ENCODE results near the gene ITGA3. TPM values are rescaled to one million over a fixed set of nuclear protein-coding genes. Genes with fewer than 3 reads are reported as not detected.

Gene ITGA3
- total RNA-seq, 2 experiments from 2014 or later, result 2.3 to 2.4 TPM

DNA sequence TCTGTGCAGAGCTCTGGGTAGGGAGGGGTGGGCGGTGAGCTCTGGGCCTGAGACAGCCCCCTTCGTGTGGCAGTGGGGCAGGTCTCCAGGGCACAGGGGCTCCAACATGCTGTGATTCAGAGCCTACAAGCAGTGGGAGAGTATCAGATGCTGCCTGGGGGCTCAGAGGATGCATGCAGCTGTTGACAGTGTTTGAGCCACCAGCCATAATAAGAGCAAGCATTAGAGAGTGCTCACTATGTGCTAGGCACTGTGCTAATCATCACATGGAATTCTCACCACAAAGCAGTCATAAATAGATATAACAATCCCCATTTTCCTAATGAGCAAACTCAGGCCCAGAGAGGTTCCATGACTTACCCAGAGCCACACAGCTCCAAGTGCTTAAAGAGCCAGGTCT is 47.3 kb downstream of the ITGA3 start:
- TF ChIP-seq, protein P1, sequence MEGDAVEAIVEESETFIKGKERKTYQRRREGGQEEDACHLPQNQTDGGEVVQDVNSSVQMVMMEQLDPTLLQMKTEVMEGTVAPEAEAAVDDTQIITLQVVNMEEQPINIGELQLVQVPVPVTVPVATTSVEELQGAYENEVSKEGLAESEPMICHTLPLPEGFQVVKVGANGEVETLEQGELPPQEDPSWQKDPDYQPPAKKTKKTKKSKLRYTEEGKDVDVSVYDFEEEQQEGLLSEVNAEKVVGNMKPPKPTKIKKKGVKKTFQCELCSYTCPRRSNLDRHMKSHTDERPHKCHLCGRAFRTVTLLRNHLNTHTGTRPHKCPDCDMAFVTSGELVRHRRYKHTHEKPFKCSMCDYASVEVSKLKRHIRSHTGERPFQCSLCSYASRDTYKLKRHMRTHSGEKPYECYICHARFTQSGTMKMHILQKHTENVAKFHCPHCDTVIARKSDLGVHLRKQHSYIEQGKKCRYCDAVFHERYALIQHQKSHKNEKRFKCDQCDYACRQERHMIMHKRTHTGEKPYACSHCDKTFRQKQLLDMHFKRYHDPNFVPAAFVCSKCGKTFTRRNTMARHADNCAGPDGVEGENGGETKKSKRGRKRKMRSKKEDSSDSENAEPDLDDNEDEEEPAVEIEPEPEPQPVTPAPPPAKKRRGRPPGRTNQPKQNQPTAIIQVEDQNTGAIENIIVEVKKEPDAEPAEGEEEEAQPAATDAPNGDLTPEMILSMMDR (IDR thresholded peaks at IDR 0.05), result no peak

DNA sequence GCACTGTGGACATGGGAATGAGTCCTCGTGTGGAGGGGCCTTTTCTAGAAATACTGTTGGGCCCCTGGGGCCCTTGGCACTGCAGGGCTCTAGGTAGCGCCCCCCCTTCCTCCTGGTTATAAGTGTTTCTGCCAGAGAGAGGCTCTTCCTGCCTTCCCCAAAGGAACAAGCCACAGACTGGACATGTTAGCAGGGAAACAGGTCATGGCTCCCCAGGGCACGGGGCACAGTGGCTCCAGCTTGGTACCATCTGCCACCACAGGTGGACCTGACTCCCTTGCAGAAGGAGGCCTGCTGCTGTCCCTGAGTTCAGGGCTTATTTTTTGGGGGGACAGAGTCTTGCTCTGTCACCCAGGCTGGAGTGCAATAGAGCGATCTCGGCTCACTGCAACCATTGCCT is 48.0 kb downstream of the ITGA3 start:
- no peak for ATAC-seq (ENCODE audit: poor library complexity)
- CTCF ChIA-PET, result interaction anchor here (1.7 to 2.4 kb wide), 2 partner anchors 10 to 11 kb away, joined by 4 to 9 read pairs; no protein-coding TSS in a partner anchor
- H3K27me3 ChIP-seq (ENCODE audit: control insufficient read depth in 1 of 2, insufficient read depth in 2 of 2, low read length in 2 of 2), result no peaks in the 10 kb centered on the region
- Mint-ChIP-seq H3K4me3 (no peak overlapping the region), H3K27ac (no peak overlapping the region), H3K27me3 (no peaks in the 10 kb centered on the region), H3K4me1 (ENCODE audit: low read depth) (peaks cover 12% of the 10 kb centered on the region), H3K9me3 (no peaks in the 10 kb centered on the region), H3K36me3 (ENCODE audit: low read depth) (peaks cover 48% of the 10 kb centered on the region)
- peaks cover 47% of the 10 kb centered on the region for H3K36me3 ChIP-seq (ENCODE audit: insufficient read depth, low read length)
- DNase-seq, result no peak
- H3K4me1 ChIP-seq (ENCODE audit: insufficient read depth, low read length), result no peaks in the 10 kb centered on the region
- no peak overlapping the region for H3K27ac ChIP-seq (ENCODE audit: low read depth in 1 of 2, low read length in 2 of 2)
- H3K9me3 ChIP-seq (ENCODE audit: control insufficient read depth in 1 of 2, insufficient read depth in 1 of 2, low read length in 2 of 2), result no peaks in the 10 kb centered on the region
- POLR2A ChIA-PET, result interaction anchor here (1.2 kb wide), 1 partner anchor 10 kb away, joined by 4 read pairs; no protein-coding TSS in a partner anchor
- intact Hi-C loops (cut with DNase I, micrococcal nuclease), result no loop called here
- no peak overlapping the region for H3K4me3 ChIP-seq (ENCODE audit: low read length)
- TF ChIP-seq, protein P1 (IDR thresholded peaks at IDR 0.05), result no peak

More for the DNA sequence above, 47.3 kb downstream of the ITGA3 start:
- H3K9me3 ChIP-seq (ENCODE audit: control insufficient read depth in 1 of 2, insufficient read depth in 1 of 2, low read length in 2 of 2), result no peaks in the 10 kb centered on the region
- H3K4me1 ChIP-seq (ENCODE audit: insufficient read depth, low read length), result no peaks in the 10 kb centered on the region
- Mint-ChIP-seq H3K36me3 (ENCODE audit: low read depth) (peaks cover 50% of the 10 kb centered on the region), H3K4me3 (no peak overlapping the region), H3K9me3 (no peaks in the 10 kb centered on the region), H3K4me1 (ENCODE audit: low read depth) (peaks cover 12% of the 10 kb centered on the region), H3K27me3 (no peaks in the 10 kb centered on the region), H3K27ac (no peak overlapping the region)
- ATAC-seq (ENCODE audit: poor library complexity) (no peak), DNase-seq (no peak)
- no peaks in the 10 kb centered on the region for H3K27me3 ChIP-seq (ENCODE audit: control insufficient read depth in 1 of 2, insufficient read depth in 2 of 2, low read length in 2 of 2)
- peaks cover 47% of the 10 kb centered on the region for H3K36me3 ChIP-seq (ENCODE audit: insufficient read depth, low read length)
- ChIA-PET POLR2A (interaction anchor here (1.2 kb wide), 1 partner anchor 9 kb away, joined by 4 read pairs; no protein-coding TSS in a partner anchor), CTCF (interaction anchor here (1.7 to 2.4 kb wide), 2 partner anchors 9 to 12 kb away, joined by 4 to 9 read pairs; no protein-coding TSS in a partner anchor)
- H3K27ac ChIP-seq (ENCODE audit: low read depth in 1 of 2, low read length in 2 of 2), result no peak overlapping the region
- intact Hi-C loops (cut with DNase I, micrococcal nuclease), result no loop called here
- no peak overlapping the region for H3K4me3 ChIP-seq (ENCODE audit: low read length)

DNA sequence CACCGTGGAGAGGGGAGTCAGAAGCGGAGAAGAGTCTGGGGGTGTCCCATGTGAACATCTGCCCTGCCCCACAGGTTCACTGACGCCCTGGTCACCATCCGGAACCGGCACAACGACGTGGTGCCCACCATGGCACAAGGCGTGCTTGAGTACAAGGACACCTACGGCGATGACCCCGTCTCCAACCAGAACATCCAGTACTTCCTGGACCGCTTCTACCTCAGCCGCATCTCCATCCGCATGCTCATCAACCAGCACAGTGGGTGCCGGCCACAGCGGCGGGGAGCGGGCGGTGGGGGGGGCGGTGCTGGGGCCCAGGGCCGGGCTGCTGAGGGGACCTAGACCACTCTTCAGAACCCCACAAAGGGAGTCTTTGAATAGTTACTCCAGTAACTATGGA is 49.9 kb downstream of the ITGA3 start:
- ATAC-seq (ENCODE audit: poor library complexity), result no peak
- Mint-ChIP-seq H3K27ac (no peak overlapping the region), H3K27me3 (no peaks in the 10 kb centered on the region), H3K9me3 (no peaks in the 10 kb centered on the region), H3K36me3 (ENCODE audit: low read depth) (peaks cover 39% of the 10 kb centered on the region), H3K4me1 (ENCODE audit: low read depth) (peaks cover under 1% of the 10 kb centered on the region), H3K4me3 (no peak overlapping the region)
- H3K36me3 ChIP-seq (ENCODE audit: insufficient read depth, low read length), result peaks cover 41% of the 10 kb centered on the region
- no peaks in the 10 kb centered on the region for H3K4me1 ChIP-seq (ENCODE audit: insufficient read depth, low read length)
- ChIA-PET POLR2A (no interaction called here), CTCF (no interaction called here)
- no peaks in the 10 kb centered on the region for H3K27me3 ChIP-seq (ENCODE audit: control insufficient read depth in 1 of 2, insufficient read depth in 2 of 2, low read length in 2 of 2)
- no peak for DNase-seq
- H3K9me3 ChIP-seq (ENCODE audit: control insufficient read depth in 1 of 2, insufficient read depth in 1 of 2, low read length in 2 of 2), result no peaks in the 10 kb centered on the region
- no peak overlapping the region for H3K4me3 ChIP-seq (ENCODE audit: low read length)
- no peak overlapping the region for H3K27ac ChIP-seq (ENCODE audit: low read depth in 1 of 2, low read length in 2 of 2)
- TF ChIP-seq, protein P1 (IDR thresholded peaks at IDR 0.05), result no peak
- intact Hi-C loops (cut with DNase I, micrococcal nuclease), result no loop called here

Data from CD4-positive, alpha-beta T cell (primary cell).